BJ (cell line): ENCODE measurements around the gene LRRC17. TPM values are rescaled to one million over a fixed set of nuclear protein-coding genes. Genes with fewer than 3 reads are reported as not detected.

Experiments used
- CTCF ChIA-PET: fragments of 350-600 bp; formaldehyde crosslinking; extraction: SDS; loops from one replicate; lab custom pipeline; 2021; ENCODE audit warnings: antibody characterized with exemption, inconsistent platforms; lab: Yijun Ruan, JAX
- POLR2A ChIA-PET: fragments of 300-600 bp; sonication (Branson Sonifier 250); formaldehyde crosslinking; extraction: SDS; loops from one replicate; lab custom pipeline; 2021; ENCODE audit warnings: antibody characterized with exemption; lab: Charles Lee
- DNase-seq: peaks from one replicate; pipeline ENCODE4 v3.0.0-alpha.2; 2011; ENCODE audit warnings: low read depth
- H3K27me3 ChIP-seq: 2 replicates; pipeline ENCODE4 v1.6.0; 2011; ENCODE audit warnings: low read length; ENCODE audit not compliant: control insufficient read depth, insufficient read depth
- H3K36me3 ChIP-seq: 2 replicates; pipeline ENCODE4 v1.5.1; 2011; ENCODE audit warnings: low read length; ENCODE audit not compliant: control insufficient read depth, insufficient read depth
- H3K4me3 ChIP-seq: 2 replicates; pipeline ENCODE4 v1.5.1; 2011; ENCODE audit warnings: low read depth, mild to moderate bottlenecking, control low read depth, low read length
- CTCF ChIP-seq: IDR thresholded peaks from 2 replicates; pipeline ENCODE4 v1.5.1; 2011; ENCODE audit warnings: low read depth, mild to moderate bottlenecking, control low read depth, inconsistent platforms, low read length, moderate library complexity; ENCODE audit not compliant: insufficient read depth
- polyA plus RNA-seq: library from polyadenylated mRNA; depleted of rRNA; stranded (reverse); fragments of >200 nt; gene quantifications from 2 replicates; pipeline ENCODE4 v1.2.3, GENCODE V29; 2011

Gene LRRC17
- polyA plus RNA-seq, 1 experiment, result 2.4 TPM

- POLR2A ChIA-PET, result no interaction called here
- DNase-seq, result no peak
- TF ChIP-seq CTCF, result no peak
- no peaks in the 10 kb centered on the region for H3K27me3 ChIP-seq
- no peaks in the 10 kb centered on the region for H3K36me3 ChIP-seq
- no peak overlapping the region for H3K4me3 ChIP-seq
- CTCF ChIA-PET, result interaction anchor here (0.6 to 0.9 kb wide), 2 partner anchors 30 to 143 kb away, joined by 4 to 5 read pairs; no protein-coding TSS in a partner anchor
These were observed 6.0 kb downstream of the LRRC17 start for GRCh38 chr7:102918845-102919244.

GRCh38 chr7:102925976-102926782 lies 13.4 kb downstream of the LRRC17 start:
- Histone ChIP-seq H3K4me3 (no peak overlapping the region), H3K36me3 (no peaks in the 10 kb centered on the region), H3K27me3 (no peaks in the 10 kb centered on the region)
- no peak for TF ChIP-seq CTCF
- ChIA-PET CTCF (interaction anchor here (1.0 to 1.6 kb wide), 2 partner anchors 17 to 91 kb away, joined by 3 read pairs; no protein-coding TSS in a partner anchor), POLR2A (no interaction called here)
- no peak for DNase-seq

GRCh38 chr7:102926783-102927140 lies 14.0 kb downstream of the LRRC17 start:
- no peak for DNase-seq
- no peak for TF ChIP-seq CTCF
- CTCF ChIA-PET, result interaction anchor here (0.6 to 1.6 kb wide), 3 partner anchors 17 to 92 kb away, joined by 3 to 5 read pairs (median 3); no protein-coding TSS in a partner anchor
- Histone ChIP-seq H3K36me3 (no peaks in the 10 kb centered on the region), H3K27me3 (no peaks in the 10 kb centered on the region), H3K4me3 (no peak overlapping the region)
- POLR2A ChIA-PET, result no interaction called here

GRCh38 chr7:102927312-102927933 lies 14.6 kb downstream of the LRRC17 start:
- no peak for TF ChIP-seq CTCF
- ChIA-PET POLR2A (no interaction called here), CTCF (interaction anchor here (0.6 to 1.6 kb wide), 3 partner anchors 18 to 93 kb away, joined by 3 to 5 read pairs (median 3); no protein-coding TSS in a partner anchor)
- H3K4me3 ChIP-seq, result no peak overlapping the region
- H3K27me3 ChIP-seq, result no peaks in the 10 kb centered on the region
- no peaks in the 10 kb centered on the region for H3K36me3 ChIP-seq
- DNase-seq, result no peak

GRCh38 chr7:102931757-102932156 lies 19.0 kb downstream of the LRRC17 start:
- no peak for TF ChIP-seq CTCF
- no peaks in the 10 kb centered on the region for H3K36me3 ChIP-seq
- DNase-seq, result no peak
- H3K27me3 ChIP-seq, result no peaks in the 10 kb centered on the region
- CTCF ChIA-PET, result no interaction called here
- POLR2A ChIA-PET, result no interaction called here
- no peak overlapping the region for H3K4me3 ChIP-seq
